CD14-positive monocyte (primary cell): Measurements from ENCODE around the gene DUSP11. TPM values are rescaled to one million over a fixed set of nuclear protein-coding genes. Genes with fewer than 3 reads are reported as not detected.
"Not testable (repeated sequence)": the region's sequence is repeated elsewhere in the genome, so short reads cannot be mapped to it uniquely, and the experiment has no call there.

Experiments
- DNase-seq, 3 donors: peaks; one replicate each; pipeline ENCODE4 v3.0.0-alpha.2; 2011 to 2022
- H2AFZ ChIP-seq: 2 replicates; pipeline ENCODE4 v1.6.0; 2012; ENCODE audit warnings: mild to moderate bottlenecking, low read depth, low read length, inconsistent platforms; ENCODE audit not compliant: insufficient read depth, poor library complexity, severe bottlenecking
- H3K27ac ChIP-seq, 2 donors: 1 replicate in 1 of 2; 2 replicates in 1 of 2; pipeline ENCODE4 v1.5.1; 2012 to 2013; ENCODE audit warnings: low read length in 2 of 2, control low read depth in 1 of 2, inconsistent platforms in 1 of 2, low read depth in 1 of 2, mild to moderate bottlenecking in 1 of 2
- H3K27me3 ChIP-seq, 2 donors: one replicate each; pipeline versions ENCODE4 v1.6.0 to v1.6.1; 2011 to 2013; ENCODE audit warnings: low read length in 2 of 2; ENCODE audit not compliant: control insufficient read depth in 2 of 2, insufficient read depth in 2 of 2
- H3K36me3 ChIP-seq, 2 donors: replicated peaks in 1 of 2; 1 replicate in 1 of 2; 2 replicates in 1 of 2; pipeline versions ENCODE4 v1.5.1 to v1.6.1; 2012 to 2013; ENCODE audit warnings: low read length in 2 of 2, control low read depth in 1 of 2, inconsistent platforms in 1 of 2, mild to moderate bottlenecking in 1 of 2; ENCODE audit not compliant: insufficient read depth in 2 of 2, control insufficient read depth in 1 of 2
- H3K4me1 ChIP-seq, 2 donors: 1 replicate in 1 of 2; 2 replicates in 1 of 2; pipeline versions ENCODE4 v1.5.1 to v1.6.1; 2012 to 2013; ENCODE audit warnings: low read length in 2 of 2, control low read depth in 1 of 2, inconsistent platforms in 1 of 2, mild to moderate bottlenecking in 1 of 2, moderate library complexity in 1 of 2; ENCODE audit not compliant: insufficient read depth in 2 of 2, control insufficient read depth in 1 of 2
- H3K4me2 ChIP-seq: replicated peaks from 2 replicates; pipeline ENCODE3; 2012; ENCODE audit warnings: low read length, moderate library complexity, mild to moderate bottlenecking; ENCODE audit not compliant: poor library complexity, severe bottlenecking; ENCODE audit errors: extremely low read depth
- H3K4me3 ChIP-seq, 3 experiments: fragments of 200-600 bp in 1 of 3; sonication (generic) in 1 of 3; replicated peaks in 1 of 3; 1 replicate in 2 of 3; 2 replicates in 1 of 3; pipeline ENCODE4 v1.5.1; 2011 to 2013; ENCODE audit warnings: low read length in 3 of 3, mild to moderate bottlenecking in 3 of 3, control low read depth in 2 of 3, low read depth in 2 of 3, inconsistent platforms in 1 of 3, moderate library complexity in 1 of 3
- H3K79me2 ChIP-seq: 2 replicates; pipeline ENCODE4 v1.6.0; 2012; ENCODE audit warnings: mild to moderate bottlenecking, control low read depth, inconsistent platforms, low read length, moderate library complexity; ENCODE audit not compliant: insufficient read depth
- H3K9ac ChIP-seq: 2 replicates; pipeline ENCODE4 v1.6.0; 2017; ENCODE audit warnings: low read length, mild to moderate bottlenecking; ENCODE audit not compliant: insufficient read depth, poor library complexity, severe bottlenecking
- H3K9me3 ChIP-seq, 2 donors: replicated peaks in 1 of 2; 1 replicate in 1 of 2; 2 replicates in 1 of 2; pipeline versions ENCODE4 v1.5.1 to v1.6.1; 2012 to 2013; ENCODE audit warnings: low read length in 2 of 2, control low read depth in 1 of 2; ENCODE audit not compliant: control insufficient read depth in 1 of 2, insufficient read depth in 1 of 2
- H4K20me1 ChIP-seq: 2 replicates; pipeline ENCODE4 v1.6.0; 2012; ENCODE audit warnings: mild to moderate bottlenecking, low read length, control low read depth, moderate library complexity; ENCODE audit not compliant: insufficient read depth
- H3K27ac Mint-ChIP-seq, 7 donors: one replicate each; pipeline ENCODE4 v1.8.0; 2020; ENCODE audit warnings: mild to moderate bottlenecking in 7 of 7, mixed read lengths in 7 of 7, moderate library complexity in 6 of 7, inconsistent platforms in 2 of 7
- H3K27me3 Mint-ChIP-seq, 3 donors: one replicate each; pipeline ENCODE4 v1.8.0; 2021 to 2022; ENCODE audit warnings: low read depth in 3 of 3, mild to moderate bottlenecking in 3 of 3, mixed read lengths in 3 of 3, moderate library complexity in 3 of 3, inconsistent platforms in 1 of 3
- H3K36me3 Mint-ChIP-seq, 2 donors: one replicate each; pipeline ENCODE4 v1.8.0; 2020; ENCODE audit warnings: mixed read lengths in 2 of 2, inconsistent platforms in 1 of 2, mild to moderate bottlenecking in 1 of 2
- H3K4me1 Mint-ChIP-seq: one replicate; pipeline ENCODE4 v1.8.0; 2020; ENCODE audit warnings: mild to moderate bottlenecking, mixed read lengths
- H3K4me3 Mint-ChIP-seq, 2 donors: one replicate each; pipeline ENCODE4 v1.8.0; 2020; ENCODE audit warnings: mild to moderate bottlenecking in 2 of 2, mixed read lengths in 2 of 2, moderate library complexity in 1 of 2
- H3K9me3 Mint-ChIP-seq, 7 donors: one replicate each; pipeline ENCODE4 v1.8.0; 2020 to 2022; ENCODE audit warnings: mixed read lengths in 7 of 7, mild to moderate bottlenecking in 6 of 7, moderate library complexity in 6 of 7, inconsistent platforms in 2 of 7
- WGBS: methylation state at CpG from one replicate; pipeline ENCODE4 v1.1.5; 2013; ENCODE audit warnings: missing lambda C conversion rate; ENCODE audit not compliant: insufficient coverage; 5-methylcytosine and 5-hydroxymethylcytosine counted together
- intact Hi-C, 2 donors: fragments of 100-400 bp; cut with micrococcal nuclease; formaldehyde crosslinking; loops; one replicate each; pipeline versions ENCODE4 v1.15.0 to v1.15.1; 2023
- polyA plus RNA-seq, 3 donors: library from polyadenylated mRNA; depleted of rRNA in 1 of 3; unstranded in 2 of 3; stranded (reverse) in 1 of 3; fragments of 300-500 nt in 2 of 3; fragments of >200 nt in 1 of 3; fragmentation: Illumina TruSeq in 2 of 3; gene quantifications; 1 replicate in 2 of 3; 2 replicates in 1 of 3; pipeline ENCODE4 v1.2.3, GENCODE V29; 2012 to 2021
- TF ChIP-seq, protein P1 (sequence below): fragments of 200-600 bp; IDR thresholded peaks from one replicate; pipeline ENCODE4 v1.8.0; 2022; ENCODE audit warnings: antibody characterized with exemption, mild to moderate bottlenecking

DUSP11 gene
- polyA plus RNA-seq, 3 donors, result 9.9 to 25.7 (median 23.1) TPM

DNA sequence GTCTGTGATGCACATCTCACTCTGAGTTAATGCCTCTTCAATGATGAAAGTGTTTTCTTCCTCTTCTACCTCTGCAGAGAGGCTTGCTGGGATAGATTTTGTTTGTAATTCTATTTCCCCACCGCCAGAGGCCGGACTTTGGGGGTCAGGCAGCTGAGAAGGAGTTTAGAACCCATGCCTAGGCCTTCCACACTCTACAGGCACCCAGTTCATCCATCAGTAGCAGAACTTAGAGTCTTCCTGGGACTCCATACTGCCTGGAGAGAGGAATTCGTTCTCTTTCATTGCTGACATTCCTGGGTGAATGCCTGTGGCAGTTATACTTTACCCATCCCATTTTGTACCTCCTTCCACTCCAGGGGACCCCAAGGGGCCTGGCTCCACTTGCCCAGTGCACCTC lies 51.9 kb downstream of the DUSP11 start:
- intact Hi-C loops, result no loop called here
- peaks cover 41 to 49% of the 10 kb centered on the region in 2 donors for H3K36me3 ChIP-seq
- Mint-ChIP-seq H3K27me3 (peaks cover 0 to 2% (median 0%) of the 10 kb centered on the region in 3 donors), H3K4me3 (no peak overlapping the region), H3K9me3 (peaks cover 0 to 2% (median 2%) of the 10 kb centered on the region in 7 donors), H3K36me3 (peaks cover 35 to 45% of the 10 kb centered on the region in 2 donors), H3K27ac (no peak overlapping the region), H3K4me1 (peaks cover 6% of the 10 kb centered on the region)
- H4K20me1 ChIP-seq, result no peaks in the 10 kb centered on the region
- H3K4me3 ChIP-seq, result no peak overlapping the region
- no peak for DNase-seq
- no CpG with 5 or more reads among the region's 3 CpGs for WGBS
- H3K27ac ChIP-seq, result no peak overlapping the region
- H3K27me3 ChIP-seq, result no peaks in the 10 kb centered on the region
- H3K79me2 ChIP-seq, result no peaks in the 10 kb centered on the region
- H2AFZ ChIP-seq, result no peak overlapping the region
- H3K9ac ChIP-seq, result no peak overlapping the region
- no peaks in the 10 kb centered on the region for H3K9me3 ChIP-seq
- H3K4me2 ChIP-seq, result no peak overlapping the region
- TF ChIP-seq, protein P1, sequence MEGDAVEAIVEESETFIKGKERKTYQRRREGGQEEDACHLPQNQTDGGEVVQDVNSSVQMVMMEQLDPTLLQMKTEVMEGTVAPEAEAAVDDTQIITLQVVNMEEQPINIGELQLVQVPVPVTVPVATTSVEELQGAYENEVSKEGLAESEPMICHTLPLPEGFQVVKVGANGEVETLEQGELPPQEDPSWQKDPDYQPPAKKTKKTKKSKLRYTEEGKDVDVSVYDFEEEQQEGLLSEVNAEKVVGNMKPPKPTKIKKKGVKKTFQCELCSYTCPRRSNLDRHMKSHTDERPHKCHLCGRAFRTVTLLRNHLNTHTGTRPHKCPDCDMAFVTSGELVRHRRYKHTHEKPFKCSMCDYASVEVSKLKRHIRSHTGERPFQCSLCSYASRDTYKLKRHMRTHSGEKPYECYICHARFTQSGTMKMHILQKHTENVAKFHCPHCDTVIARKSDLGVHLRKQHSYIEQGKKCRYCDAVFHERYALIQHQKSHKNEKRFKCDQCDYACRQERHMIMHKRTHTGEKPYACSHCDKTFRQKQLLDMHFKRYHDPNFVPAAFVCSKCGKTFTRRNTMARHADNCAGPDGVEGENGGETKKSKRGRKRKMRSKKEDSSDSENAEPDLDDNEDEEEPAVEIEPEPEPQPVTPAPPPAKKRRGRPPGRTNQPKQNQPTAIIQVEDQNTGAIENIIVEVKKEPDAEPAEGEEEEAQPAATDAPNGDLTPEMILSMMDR, result no peak
- H3K4me1 ChIP-seq, result no peaks in the 10 kb centered on the region

DNA sequence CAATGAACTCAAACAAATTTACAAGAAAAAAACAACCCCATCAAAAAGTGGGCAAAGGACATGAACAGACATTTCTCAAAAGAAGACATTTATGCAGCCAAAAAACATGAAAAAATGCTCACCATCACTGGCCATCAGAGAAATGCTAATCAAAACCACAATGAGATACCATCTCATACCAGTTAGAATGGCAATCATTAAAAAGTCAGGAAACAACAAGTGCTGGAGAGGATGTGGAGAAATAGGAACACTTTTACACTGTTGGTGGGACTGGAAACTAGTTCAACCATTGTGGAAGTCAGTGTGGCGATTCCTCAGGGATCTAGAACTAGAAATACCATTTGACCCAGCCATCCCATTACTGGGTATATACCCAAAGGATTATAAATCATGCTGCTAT lies 53.2 kb downstream of the DUSP11 start:
- H4K20me1 ChIP-seq, H3K27me3 Mint-ChIP-seq, H3K4me2 ChIP-seq, H3K9ac ChIP-seq, H3K27me3 ChIP-seq, H3K9me3 ChIP-seq, H3K27ac Mint-ChIP-seq, H3K79me2 ChIP-seq, H3K9me3 Mint-ChIP-seq, H2AFZ ChIP-seq, H3K27ac ChIP-seq, H3K4me3 ChIP-seq, H3K4me1 ChIP-seq, DNase-seq, H3K4me3 Mint-ChIP-seq, intact Hi-C loops: not testable (repeated sequence)
- H3K36me3 ChIP-seq, result peaks cover 28 to 35% of the 10 kb centered on the region in 2 donors
- Mint-ChIP-seq H3K4me1 (peaks cover 13% of the 10 kb centered on the region), H3K36me3 (peaks cover 26 to 36% of the 10 kb centered on the region in 2 donors)
- no CpG with 5 or more reads among the region's 1 CpG for WGBS
